IMR-90 (cell line): ENCODE results near the gene ARL13A. TPM values are rescaled to one million over a fixed set of nuclear protein-coding genes. Genes with fewer than 3 reads are reported as not detected.

Source experiments
- ATAC-seq: fragments of 200-7000 bp; cut with Tn5 transposase; 2 replicates; pipeline ENCODE4 v1.9.1; 2020; ENCODE audit warnings: low read depth, mild to moderate bottlenecking, moderate library complexity
- BruUV-seq: library from RNA; stranded (reverse); fragments of 400-500 nt; replicated peaks from 2 replicates; lab custom pipeline; 2021; lab: Mats Ljungman, UMichigan
- CTCF ChIA-PET: fragments of 300-600 bp; formaldehyde crosslinking; extraction: SDS; loops from one replicate; lab custom pipeline; 2021; ENCODE audit warnings: antibody characterized with exemption; lab: Yijun Ruan, JAX
- POLR2A ChIA-PET: fragments of 300-600 bp; sonication (Branson Sonifier 250); formaldehyde crosslinking; loops from one replicate; lab custom pipeline; 2022; ENCODE audit warnings: antibody characterized with exemption; ENCODE audit not compliant: unreplicated experiment; lab: Charles Lee
- DNase-seq: peaks from one replicate; pipeline ENCODE4 v3.0.0; 2013
- H2AFZ ChIP-seq: replicated peaks from 2 replicates; pipeline ENCODE3; 2013; ENCODE audit warnings: low read length, mild to moderate bottlenecking; ENCODE audit not compliant: poor library complexity
- H2AK5ac ChIP-seq: 2 replicates; pipeline ENCODE4 v1.6.1; 2013; ENCODE audit warnings: low read depth, low read length, inconsistent platforms
- H2AK9ac ChIP-seq: replicated peaks from 2 replicates; pipeline ENCODE3; 2013; ENCODE audit warnings: mild to moderate bottlenecking, low read depth, low read length, moderate library complexity; ENCODE audit not compliant: poor library complexity
- H2BK120ac ChIP-seq: 2 replicates; pipeline ENCODE4 v1.6.1; 2013; ENCODE audit warnings: low read depth, low read length, inconsistent platforms
- H2BK15ac ChIP-seq: 3 replicates; pipeline ENCODE4 v1.6.1; 2013; ENCODE audit warnings: low read depth, low read length, inconsistent platforms
- H2BK20ac ChIP-seq: 2 replicates; pipeline ENCODE4 v1.6.1; 2013; ENCODE audit warnings: low read depth, mild to moderate bottlenecking, inconsistent platforms, low read length, moderate library complexity
- H2BK5ac ChIP-seq: 2 replicates; pipeline ENCODE4 v1.6.1; 2013; ENCODE audit warnings: mild to moderate bottlenecking, low read depth, low read length, inconsistent platforms; ENCODE audit not compliant: poor library complexity, severe bottlenecking
- H3K14ac ChIP-seq: replicated peaks from 2 replicates; pipeline ENCODE4 v1.6.1; 2013; ENCODE audit warnings: low read depth, low read length, inconsistent platforms
- H3K18ac ChIP-seq: 2 replicates; pipeline ENCODE4 v1.6.1; 2013; ENCODE audit warnings: low read depth, low read length, control low read depth
- H3K23ac ChIP-seq: 2 replicates; pipeline ENCODE4 v1.6.1; 2013; ENCODE audit warnings: low read depth, low read length, inconsistent platforms
- H3K27ac ChIP-seq: 2 replicates; pipeline ENCODE4 v1.5.1; 2013; ENCODE audit warnings: mild to moderate bottlenecking, control low read depth, low read length; ENCODE audit not compliant: insufficient read depth
- H3K27me3 ChIP-seq: 2 replicates; pipeline ENCODE4 v1.6.1; 2013; ENCODE audit warnings: low read length; ENCODE audit not compliant: control insufficient read depth, insufficient read depth
- H3K36me3 ChIP-seq: 2 replicates; pipeline ENCODE4 v1.6.1; 2013; ENCODE audit warnings: low read length, mixed read lengths; ENCODE audit not compliant: control insufficient read depth, insufficient read depth
- H3K4ac ChIP-seq: 2 replicates; pipeline ENCODE4 v1.6.1; 2013; ENCODE audit warnings: low read depth, low read length, inconsistent platforms
- H3K4me1 ChIP-seq: 2 replicates; pipeline ENCODE4 v1.6.1; 2013; ENCODE audit warnings: low read length, mixed read lengths; ENCODE audit not compliant: control insufficient read depth, insufficient read depth
- H3K4me2 ChIP-seq: 2 replicates; pipeline ENCODE4 v1.6.1; 2013; ENCODE audit warnings: low read depth, mild to moderate bottlenecking, control low read depth, low read length, moderate library complexity
- H3K4me3 ChIP-seq: 2 replicates; pipeline ENCODE4 v1.5.1; 2013; ENCODE audit warnings: low read depth, mild to moderate bottlenecking, control low read depth, low read length, moderate library complexity; ENCODE audit not compliant: insufficient read depth
- H3K56ac ChIP-seq: 2 replicates; pipeline ENCODE4 v1.6.1; 2013; ENCODE audit warnings: low read length, inconsistent platforms; ENCODE audit not compliant: insufficient read depth; ENCODE audit errors: extremely low read depth
- H3K79me1 ChIP-seq, 2 experiments: 2 replicates each; pipeline ENCODE4 v1.6.1; 2013; ENCODE audit warnings: low read length in 2 of 2, inconsistent platforms in 1 of 2, low read depth in 1 of 2
- H3K9ac ChIP-seq: 2 replicates; pipeline ENCODE4 v1.6.1; 2013; ENCODE audit warnings: low read depth, low read length, control low read depth
- H3K9me1 ChIP-seq: 2 replicates; pipeline ENCODE4 v1.6.1; 2013; ENCODE audit warnings: low read length, inconsistent platforms; ENCODE audit not compliant: insufficient read depth
- H3K9me3 ChIP-seq: 2 replicates; pipeline ENCODE4 v1.6.1; 2013; ENCODE audit warnings: low read length; ENCODE audit not compliant: control insufficient read depth, insufficient read depth
- H4K20me1 ChIP-seq: 2 replicates; pipeline ENCODE4 v1.6.1; 2013; ENCODE audit warnings: low read length, inconsistent platforms; ENCODE audit not compliant: insufficient read depth
- H4K5ac ChIP-seq: 2 replicates; pipeline ENCODE4 v1.6.1; 2013; ENCODE audit warnings: mild to moderate bottlenecking, low read depth, low read length, control low read depth
- H4K8ac ChIP-seq, 2 experiments: 2 replicates each; pipeline ENCODE4 v1.6.1; 2013; ENCODE audit warnings: low read depth in 2 of 2, low read length in 2 of 2, control low read depth in 1 of 2, inconsistent platforms in 1 of 2
- H4K91ac ChIP-seq: 2 replicates; pipeline ENCODE4 v1.6.1; 2013; ENCODE audit warnings: low read depth, low read length, inconsistent platforms; ENCODE audit not compliant: insufficient read depth
- CHD1 ChIP-seq: IDR thresholded peaks from 2 replicates; pipeline ENCODE4 v1.6.1; 2012; ENCODE audit warnings: low read depth, low read length, improper control_type of control experiment
- FOS ChIP-seq: fragments of 150-350 bp; IDR thresholded peaks from 2 replicates; pipeline ENCODE4 v1.6.1; 2016; ENCODE audit warnings: low read depth, low read length
- MAZ ChIP-seq: IDR thresholded peaks from 2 replicates; pipeline ENCODE4 v1.6.1; 2012; ENCODE audit warnings: low read depth, mild to moderate bottlenecking, low read length, improper control_type of control experiment, moderate library complexity, borderline replicate concordance
- MXI1 ChIP-seq: IDR thresholded peaks from 2 replicates; pipeline ENCODE4 v1.6.1; 2012; ENCODE audit warnings: low read depth, mild to moderate bottlenecking, low read length, moderate library complexity, borderline replicate concordance
- NFE2L2 ChIP-seq: fragments of 150-350 bp; IDR thresholded peaks from 2 replicates; pipeline ENCODE4 v1.6.1; 2016; ENCODE audit warnings: low read depth, mild to moderate bottlenecking, low read length
- RAD21 ChIP-seq: IDR thresholded peaks from 2 replicates; pipeline ENCODE4 v1.6.1; 2012; ENCODE audit warnings: low read length, improper control_type of control experiment
- RFX5 ChIP-seq: IDR thresholded peaks from 2 replicates; pipeline ENCODE4 v1.8.0; 2012; ENCODE audit warnings: low read depth, mild to moderate bottlenecking, low read length, moderate library complexity
- SMC3 ChIP-seq: fragments of 150-350 bp; IDR thresholded peaks from 2 replicates; pipeline ENCODE4 v1.6.1; 2016; ENCODE audit warnings: low read depth, mild to moderate bottlenecking, antibody characterized with exemption, low read length, moderate library complexity
- WGBS, 2 experiments: methylation state at CpG; one replicate each; pipeline versions ENCODE4 v1.1.5 to v1.1.7; 2013; ENCODE audit warnings: missing lambda C conversion rate in 2 of 2; ENCODE audit not compliant: insufficient read length in 1 of 2; ENCODE audit errors: extremely low coverage in 2 of 2; 5-methylcytosine and 5-hydroxymethylcytosine counted together
- dilution Hi-C: fragments of 300-500 bp; cut with HindIII; formaldehyde crosslinking; loops from one replicate; pipeline ENCODE4 v1.14.3; 2018; ENCODE audit warnings: low sequenced_read_pairs; ENCODE audit not compliant: unreplicated experiment
- in situ Hi-C: fragments of 300-500 bp; cut with MboI; formaldehyde crosslinking; loops from 3 replicates; pipeline ENCODE4 v1.14.3; 2019; ENCODE audit warnings: low sequenced_read_pairs, inconsistent platforms, mixed read lengths
- intact Hi-C: fragments of 100-400 bp; cut with micrococcal nuclease; formaldehyde crosslinking; loops from 2 replicates; pipeline ENCODE4 v1.10.0; 2022
- polyA plus RNA-seq, 3 experiments: library from polyadenylated mRNA; depleted of rRNA; stranded (reverse); fragments of >200 nt; gene quantifications; 2 replicates each; pipeline ENCODE4 v1.2.3, GENCODE V29; 2012; ENCODE audit warnings: low replicate concordance in 1 of 3
- total RNA-seq: library from RNA; depleted of rRNA; stranded (reverse); fragments of >200 nt; gene quantifications from 2 replicates; pipeline ENCODE4 v1.2.3, GENCODE V29; 2012
- TF ChIP-seq, protein P1 (sequence below): fragments of 150-350 bp; IDR thresholded peaks from 2 replicates; pipeline ENCODE4 v1.6.1; 2017; ENCODE audit warnings: mild to moderate bottlenecking, antibody characterized with exemption, low read length, low read depth
- TF ChIP-seq, protein P2 (sequence below): conservative IDR thresholded peaks from 2 replicates; pipeline ENCODE4 v1.5.1; 2012; ENCODE audit warnings: mild to moderate bottlenecking, low read depth, low read length, improper control_type of control experiment

ARL13A gene
- total and polyA plus RNA-seq, 2 of the 4 experiments (the other 2 are of a cell fraction) = not detected

DNA sequence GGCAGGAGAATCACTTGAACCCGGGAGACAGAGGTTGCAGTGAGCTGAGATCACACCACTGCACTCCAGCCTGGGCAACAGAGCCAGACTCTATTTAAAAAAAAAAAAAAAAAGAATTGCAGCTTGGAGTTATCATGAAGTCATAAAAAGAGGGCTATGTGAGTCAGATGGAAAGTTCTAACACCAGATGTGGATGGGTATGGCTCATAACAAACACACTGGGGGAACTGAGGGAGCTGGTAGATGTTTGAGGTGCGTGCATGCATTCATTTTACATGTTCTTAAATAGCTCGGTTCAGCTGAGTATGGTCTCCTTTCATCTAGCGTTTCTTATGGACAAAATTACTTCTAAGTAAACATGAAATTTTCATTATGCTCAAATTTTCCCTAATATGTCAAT is 70.7 kb downstream of the ARL13A start:
- Histone ChIP-seq H2AK5ac (no peak overlapping the region), H4K91ac (no peak overlapping the region), H3K56ac (no peak overlapping the region), H3K18ac (no peak overlapping the region), H4K5ac (no peak overlapping the region), H3K79me1 (no peaks in the 10 kb centered on the region), H2BK120ac (no peak overlapping the region), H2BK5ac (no peak overlapping the region), H3K4ac (no peak overlapping the region), H2BK15ac (no peak overlapping the region), H3K4me3 (no peak overlapping the region), H2BK20ac (no peak overlapping the region), H4K8ac (no peak overlapping the region), H3K9ac (no peak overlapping the region), H3K4me1 (no peaks in the 10 kb centered on the region), H4K20me1 (no peaks in the 10 kb centered on the region), H3K9me3 (no peaks in the 10 kb centered on the region), H3K27me3 (no peaks in the 10 kb centered on the region), H3K36me3 (0 out of 2 replicates have a peak, but pooled peaks cover 4% of the 10 kb centered on the region), H3K4me2 (no peak overlapping the region), H2AFZ (no peak overlapping the region), H3K9me1 (no peaks in the 10 kb centered on the region; the same call in 1 of the 2 replicates), H3K14ac (no peak overlapping the region), H2AK9ac (no peak overlapping the region), H3K23ac (no peak overlapping the region), H3K27ac (no peak overlapping the region)
- ATAC-seq (no peak), DNase-seq (peak; percentile 47)
- ChIA-PET POLR2A (no interaction called here), CTCF (no interaction called here)
- in situ Hi-C loops = no loop called here
- no TSS peak for BruUV-seq
- no peak for TF ChIP-seq RFX5
- TF ChIP-seq, protein P1, sequence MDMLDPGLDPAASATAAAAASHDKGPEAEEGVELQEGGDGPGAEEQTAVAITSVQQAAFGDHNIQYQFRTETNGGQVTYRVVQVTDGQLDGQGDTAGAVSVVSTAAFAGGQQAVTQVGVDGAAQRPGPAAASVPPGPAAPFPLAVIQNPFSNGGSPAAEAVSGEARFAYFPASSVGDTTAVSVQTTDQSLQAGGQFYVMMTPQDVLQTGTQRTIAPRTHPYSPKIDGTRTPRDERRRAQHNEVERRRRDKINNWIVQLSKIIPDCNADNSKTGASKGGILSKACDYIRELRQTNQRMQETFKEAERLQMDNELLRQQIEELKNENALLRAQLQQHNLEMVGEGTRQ = no peak
- TF ChIP-seq, protein P2, sequence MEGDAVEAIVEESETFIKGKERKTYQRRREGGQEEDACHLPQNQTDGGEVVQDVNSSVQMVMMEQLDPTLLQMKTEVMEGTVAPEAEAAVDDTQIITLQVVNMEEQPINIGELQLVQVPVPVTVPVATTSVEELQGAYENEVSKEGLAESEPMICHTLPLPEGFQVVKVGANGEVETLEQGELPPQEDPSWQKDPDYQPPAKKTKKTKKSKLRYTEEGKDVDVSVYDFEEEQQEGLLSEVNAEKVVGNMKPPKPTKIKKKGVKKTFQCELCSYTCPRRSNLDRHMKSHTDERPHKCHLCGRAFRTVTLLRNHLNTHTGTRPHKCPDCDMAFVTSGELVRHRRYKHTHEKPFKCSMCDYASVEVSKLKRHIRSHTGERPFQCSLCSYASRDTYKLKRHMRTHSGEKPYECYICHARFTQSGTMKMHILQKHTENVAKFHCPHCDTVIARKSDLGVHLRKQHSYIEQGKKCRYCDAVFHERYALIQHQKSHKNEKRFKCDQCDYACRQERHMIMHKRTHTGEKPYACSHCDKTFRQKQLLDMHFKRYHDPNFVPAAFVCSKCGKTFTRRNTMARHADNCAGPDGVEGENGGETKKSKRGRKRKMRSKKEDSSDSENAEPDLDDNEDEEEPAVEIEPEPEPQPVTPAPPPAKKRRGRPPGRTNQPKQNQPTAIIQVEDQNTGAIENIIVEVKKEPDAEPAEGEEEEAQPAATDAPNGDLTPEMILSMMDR = no peak
- TF ChIP-seq FOS = no peak
- TF ChIP-seq RAD21 = no peak
- TF ChIP-seq CHD1 = no peak
- TF ChIP-seq MAZ = no peak
- TF ChIP-seq MXI1 = no peak
- TF ChIP-seq SMC3 = no peak
- TF ChIP-seq NFE2L2 = no peak
- WGBS, 2 experiments = no CpG with 5 or more reads among the region's 4 CpGs
- intact Hi-C loops = no loop called here
- dilution Hi-C loops = no loop called here
